Measurements from ENCODE around the gene FCGBP.

FCGBP gene

GRCh38 chr19:39953915-39954314, 19.5 kb upstream of the FCGBP start:
- no peak overlapping the region for H2BK15ac ChIP-seq (replicated peaks; ENCODE audit: low read depth)

GRCh38 chr19:39951686-39952085, 17.3 kb upstream of the FCGBP start:
- DNase-seq: no peak
- Histone ChIP-seq H3K4me3 (ENCODE audit: low read length) (no peak overlapping the region), H3K4me1 (ENCODE audit: control insufficient read depth, low read depth, low read length) (no peaks in the 10 kb centered on the region), H3K4me2 (ENCODE audit: low read length) (no peak overlapping the region), H3K27ac (ENCODE audit: low read depth, low read length) (no peak overlapping the region), H3K4ac (ENCODE audit: low read depth, low read length) (no peak overlapping the region), H3K18ac (ENCODE audit: low read length) (no peak overlapping the region), H2AK5ac (ENCODE audit: low read length) (no peak overlapping the region), H3K23ac (ENCODE audit: low read length) (no peak overlapping the region), H3K56ac (ENCODE audit: low read length) (no peak overlapping the region), H3K79me1 (ENCODE audit: low read length) (no peaks in the 10 kb centered on the region), H3K9ac (ENCODE audit: low read length) (no peak overlapping the region), H3K36me3 (ENCODE audit: control insufficient read depth, insufficient read depth, low read length) (no peaks in the 10 kb centered on the region), H2BK15ac (replicated peaks; ENCODE audit: low read depth) (no peak overlapping the region), H2BK120ac (ENCODE audit: low read depth, low read length) (no peak overlapping the region), H4K5ac (ENCODE audit: low read length) (no peak overlapping the region), H4K8ac (ENCODE audit: low read depth, low read length) (no peak overlapping the region), H2BK5ac (ENCODE audit: low read length) (no peak overlapping the region), H3K27me3 (ENCODE audit: insufficient read depth, low read length, poor library complexity) (no peaks in the 10 kb centered on the region), H3K79me2 (ENCODE audit: control insufficient read depth, insufficient read depth, low read length) (no peaks in the 10 kb centered on the region)
- WGBS (ENCODE audit: extremely low coverage, insufficient coverage, low lambda C conversion rate): no CpG with 5 or more reads among the region's 3 CpGs

More at GRCh38 chr19:39953915-39954314, 19.5 kb upstream of the FCGBP start:
- Histone ChIP-seq H3K9ac (ENCODE audit: low read length) (no peak overlapping the region), H2BK5ac (ENCODE audit: low read length) (no peak overlapping the region), H3K18ac (ENCODE audit: low read length) (no peak overlapping the region), H2BK120ac (ENCODE audit: low read depth, low read length) (no peak overlapping the region), H3K79me2 (ENCODE audit: control insufficient read depth, insufficient read depth, low read length) (no peaks in the 10 kb centered on the region), H3K4me2 (ENCODE audit: low read length) (no peak overlapping the region), H3K36me3 (ENCODE audit: control insufficient read depth, insufficient read depth, low read length) (no peaks in the 10 kb centered on the region), H3K56ac (ENCODE audit: low read length) (no peak overlapping the region), H3K4ac (ENCODE audit: low read depth, low read length) (no peak overlapping the region), H3K4me1 (ENCODE audit: control insufficient read depth, low read depth, low read length) (no peaks in the 10 kb centered on the region), H4K5ac (ENCODE audit: low read length) (no peak overlapping the region), H2AK5ac (ENCODE audit: low read length) (no peak overlapping the region), H3K4me3 (ENCODE audit: low read length) (no peak overlapping the region), H3K79me1 (ENCODE audit: low read length) (no peaks in the 10 kb centered on the region), H3K27ac (ENCODE audit: low read depth, low read length) (no peak overlapping the region), H3K23ac (ENCODE audit: low read length) (no peak overlapping the region), H3K27me3 (ENCODE audit: insufficient read depth, low read length, poor library complexity) (no peaks in the 10 kb centered on the region), H4K8ac (ENCODE audit: low read depth, low read length) (no peak overlapping the region)
- no CpG with 5 or more reads among the region's 7 CpGs for WGBS (ENCODE audit: extremely low coverage, insufficient coverage, low lambda C conversion rate)
- DNase-seq: no peak

GRCh38 chr19:39951065-39951650, 16.7 kb upstream of the FCGBP start:
- Histone ChIP-seq H2BK120ac (ENCODE audit: low read depth, low read length) (no peak overlapping the region), H3K23ac (ENCODE audit: low read length) (no peak overlapping the region), H3K36me3 (ENCODE audit: control insufficient read depth, insufficient read depth, low read length) (no peaks in the 10 kb centered on the region), H3K79me1 (ENCODE audit: low read length) (no peaks in the 10 kb centered on the region), H2AK5ac (ENCODE audit: low read length) (no peak overlapping the region), H3K79me2 (ENCODE audit: control insufficient read depth, insufficient read depth, low read length) (no peaks in the 10 kb centered on the region), H2BK5ac (ENCODE audit: low read length) (no peak overlapping the region), H3K56ac (ENCODE audit: low read length) (no peak overlapping the region), H3K9ac (ENCODE audit: low read length) (no peak overlapping the region), H4K5ac (ENCODE audit: low read length) (no peak overlapping the region), H3K18ac (ENCODE audit: low read length) (no peak overlapping the region), H3K27ac (ENCODE audit: low read depth, low read length) (no peak overlapping the region), H4K8ac (ENCODE audit: low read depth, low read length) (no peak overlapping the region), H3K27me3 (ENCODE audit: insufficient read depth, low read length, poor library complexity) (no peaks in the 10 kb centered on the region), H3K4ac (ENCODE audit: low read depth, low read length) (no peak overlapping the region), H2BK15ac (replicated peaks; ENCODE audit: low read depth) (no peak overlapping the region), H3K4me1 (ENCODE audit: control insufficient read depth, low read depth, low read length) (no peaks in the 10 kb centered on the region), H3K4me3 (ENCODE audit: low read length) (no peak overlapping the region), H3K4me2 (ENCODE audit: low read length) (no peak overlapping the region)
- no CpG with 5 or more reads among the region's 2 CpGs for WGBS (ENCODE audit: extremely low coverage, insufficient coverage, low lambda C conversion rate)
- no peak for DNase-seq

GRCh38 chr19:39949026-39949747, 14.8 kb upstream of the FCGBP start:
- no peak overlapping the region for H3K4ac ChIP-seq (ENCODE audit: low read depth, low read length)
- H2BK15ac ChIP-seq (replicated peaks; ENCODE audit: low read depth): no peak overlapping the region
- no peaks in the 10 kb centered on the region for H3K36me3 ChIP-seq (ENCODE audit: control insufficient read depth, insufficient read depth, low read length)
- H3K56ac ChIP-seq (ENCODE audit: low read length): no peak overlapping the region
- no peak overlapping the region for H3K9ac ChIP-seq (ENCODE audit: low read length)
- H3K4me2 ChIP-seq (ENCODE audit: low read length): no peak overlapping the region
- no peaks in the 10 kb centered on the region for H3K4me1 ChIP-seq (ENCODE audit: control insufficient read depth, low read depth, low read length)
- WGBS (ENCODE audit: extremely low coverage, insufficient coverage, low lambda C conversion rate): no CpG with 5 or more reads among the region's 2 CpGs
- no peak for DNase-seq
- no peak overlapping the region for H4K5ac ChIP-seq (ENCODE audit: low read length)
- no peak overlapping the region for H3K4me3 ChIP-seq (ENCODE audit: low read length)
- no peaks in the 10 kb centered on the region for H3K27me3 ChIP-seq (ENCODE audit: insufficient read depth, low read length, poor library complexity)
- no peak overlapping the region for H2BK5ac ChIP-seq (ENCODE audit: low read length)
- H4K8ac ChIP-seq (ENCODE audit: low read depth, low read length): no peak overlapping the region
- H3K79me1 ChIP-seq (ENCODE audit: low read length): no peaks in the 10 kb centered on the region
- H2AK5ac ChIP-seq (ENCODE audit: low read length): no peak overlapping the region
- H3K79me2 ChIP-seq (ENCODE audit: control insufficient read depth, insufficient read depth, low read length): no peaks in the 10 kb centered on the region
- H3K23ac ChIP-seq (ENCODE audit: low read length): no peak overlapping the region
- H2BK120ac ChIP-seq (ENCODE audit: low read depth, low read length): no peak overlapping the region
- no peak overlapping the region for H3K27ac ChIP-seq (ENCODE audit: low read depth, low read length)
- no peak overlapping the region for H3K18ac ChIP-seq (ENCODE audit: low read length)

GRCh38 chr19:39946532-39946931, 12.1 kb upstream of the FCGBP start:
- WGBS (ENCODE audit: extremely low coverage, insufficient coverage, low lambda C conversion rate): no CpG with 5 or more reads among the region's 4 CpGs
- Histone ChIP-seq H2BK15ac (replicated peaks; ENCODE audit: low read depth) (no peak overlapping the region), H2AK5ac (ENCODE audit: low read length) (no peak overlapping the region), H3K4ac (ENCODE audit: low read depth, low read length) (no peak overlapping the region), H3K23ac (ENCODE audit: low read length) (no peak overlapping the region), H3K9ac (ENCODE audit: low read length) (no peak overlapping the region), H3K27ac (ENCODE audit: low read depth, low read length) (no peak overlapping the region), H3K4me3 (ENCODE audit: low read length) (no peak overlapping the region), H3K36me3 (ENCODE audit: control insufficient read depth, insufficient read depth, low read length) (no peaks in the 10 kb centered on the region), H3K4me1 (ENCODE audit: control insufficient read depth, low read depth, low read length) (no peaks in the 10 kb centered on the region), H3K56ac (ENCODE audit: low read length) (no peak overlapping the region), H2BK5ac (ENCODE audit: low read length) (no peak overlapping the region), H3K18ac (ENCODE audit: low read length) (no peak overlapping the region), H2BK120ac (ENCODE audit: low read depth, low read length) (no peak overlapping the region), H3K27me3 (ENCODE audit: insufficient read depth, low read length, poor library complexity) (no peaks in the 10 kb centered on the region), H4K5ac (ENCODE audit: low read length) (no peak overlapping the region), H4K8ac (ENCODE audit: low read depth, low read length) (no peak overlapping the region), H3K79me1 (ENCODE audit: low read length) (no peaks in the 10 kb centered on the region), H3K79me2 (ENCODE audit: control insufficient read depth, insufficient read depth, low read length) (no peaks in the 10 kb centered on the region), H3K4me2 (ENCODE audit: low read length) (no peak overlapping the region)
- no peak for DNase-seq

- Histone ChIP-seq H3K23ac (ENCODE audit: low read length) (no peak overlapping the region), H4K8ac (ENCODE audit: low read depth, low read length) (no peak overlapping the region), H3K27ac (ENCODE audit: low read depth, low read length) (no peak overlapping the region), H3K4me1 (ENCODE audit: control insufficient read depth, low read depth, low read length) (no peaks in the 10 kb centered on the region), H3K79me1 (ENCODE audit: low read length) (no peaks in the 10 kb centered on the region), H3K79me2 (ENCODE audit: control insufficient read depth, insufficient read depth, low read length) (no peaks in the 10 kb centered on the region), H4K5ac (ENCODE audit: low read length) (no peak overlapping the region), H2BK5ac (ENCODE audit: low read length) (no peak overlapping the region), H3K4me2 (ENCODE audit: low read length) (no peak overlapping the region), H3K18ac (ENCODE audit: low read length) (no peak overlapping the region), H3K56ac (ENCODE audit: low read length) (no peak overlapping the region), H3K9ac (ENCODE audit: low read length) (no peak overlapping the region), H3K27me3 (ENCODE audit: insufficient read depth, low read length, poor library complexity) (no peaks in the 10 kb centered on the region), H3K36me3 (ENCODE audit: control insufficient read depth, insufficient read depth, low read length) (no peaks in the 10 kb centered on the region), H3K4ac (ENCODE audit: low read depth, low read length) (no peak overlapping the region), H2BK120ac (ENCODE audit: low read depth, low read length) (no peak overlapping the region), H2BK15ac (replicated peaks; ENCODE audit: low read depth) (no peak overlapping the region), H3K4me3 (ENCODE audit: low read length) (no peak overlapping the region), H2AK5ac (ENCODE audit: low read length) (no peak overlapping the region)
- no peak for DNase-seq
- WGBS (ENCODE audit: extremely low coverage, insufficient coverage, low lambda C conversion rate): no CpG with 5 or more reads among the region's 7 CpGs
Measured at GRCh38 chr19:39943586-39943985, 9.2 kb upstream of the FCGBP start.

Data from mesendoderm (in vitro differentiated cells).